ENCODE data around the gene FHDC1.

Gene FHDC1

DNA sequence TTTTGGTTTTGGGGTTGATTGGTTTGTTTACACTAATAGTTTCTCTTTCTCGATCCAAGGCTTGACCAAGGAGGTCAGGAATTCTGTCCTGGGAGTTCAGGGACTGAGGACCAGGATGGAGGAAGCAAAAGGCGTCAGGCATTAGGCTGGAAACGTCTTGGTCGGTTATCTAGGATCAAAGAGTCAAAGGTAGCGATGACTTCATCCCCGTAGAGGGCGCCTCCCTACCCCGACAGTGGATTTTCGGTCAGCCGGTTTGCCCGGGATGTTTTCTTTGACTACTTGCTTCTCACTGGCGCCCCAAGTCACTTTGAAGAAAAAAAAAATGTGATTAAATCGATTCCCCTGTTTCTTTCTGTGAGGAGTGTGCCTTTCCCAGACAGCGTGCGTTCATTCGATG, 980 bp upstream of the FHDC1 start:
- DNase-seq (ENCODE audit: low read depth in 2 of 2), result no peak

DNA sequence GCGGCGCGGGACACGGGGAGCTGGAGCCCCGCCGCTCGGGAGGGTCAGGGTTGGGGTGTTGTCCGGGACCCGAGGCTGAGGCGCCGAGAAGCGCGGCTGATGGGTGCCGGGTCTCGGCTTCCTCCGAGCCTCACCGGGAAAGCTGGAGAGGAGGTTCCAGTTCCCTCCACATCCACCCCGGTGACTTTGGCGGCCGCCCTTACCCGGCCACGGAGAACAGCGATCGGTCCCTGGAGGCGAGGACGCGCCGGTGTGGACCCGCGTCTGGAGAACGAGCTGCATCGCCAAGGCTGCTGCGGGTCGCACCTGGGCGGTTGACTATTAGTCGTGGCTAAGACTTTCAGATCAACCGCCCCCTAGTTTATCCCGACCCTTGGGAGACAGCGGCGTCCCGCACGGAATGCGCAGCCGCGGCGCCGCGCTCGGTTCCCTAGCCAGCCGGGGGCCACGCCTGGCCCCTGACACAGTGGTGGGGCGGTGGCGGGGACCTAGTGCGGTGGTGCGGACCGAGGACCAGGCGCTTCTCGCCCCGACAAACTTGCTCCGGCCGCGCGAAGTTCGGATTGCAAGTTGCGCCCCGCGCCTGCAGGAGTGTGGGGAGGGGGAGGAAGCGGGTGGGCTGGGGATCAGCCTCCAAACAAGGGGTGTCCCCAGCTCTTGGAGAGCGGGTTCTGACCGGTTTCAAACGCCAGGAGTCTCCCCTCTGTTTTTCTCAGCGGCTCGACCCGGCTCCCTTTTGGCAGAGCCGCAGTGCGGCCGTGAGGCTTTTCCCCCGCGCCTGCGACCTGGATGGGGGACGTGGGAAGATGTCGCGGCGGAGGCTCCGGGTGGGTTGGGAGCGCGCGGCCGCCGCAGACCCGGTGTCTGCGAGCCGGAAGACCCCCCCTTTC, 568 bp downstream of the FHDC1 start:
- no peak for DNase-seq (ENCODE audit: low read depth in 2 of 2)

DNA sequence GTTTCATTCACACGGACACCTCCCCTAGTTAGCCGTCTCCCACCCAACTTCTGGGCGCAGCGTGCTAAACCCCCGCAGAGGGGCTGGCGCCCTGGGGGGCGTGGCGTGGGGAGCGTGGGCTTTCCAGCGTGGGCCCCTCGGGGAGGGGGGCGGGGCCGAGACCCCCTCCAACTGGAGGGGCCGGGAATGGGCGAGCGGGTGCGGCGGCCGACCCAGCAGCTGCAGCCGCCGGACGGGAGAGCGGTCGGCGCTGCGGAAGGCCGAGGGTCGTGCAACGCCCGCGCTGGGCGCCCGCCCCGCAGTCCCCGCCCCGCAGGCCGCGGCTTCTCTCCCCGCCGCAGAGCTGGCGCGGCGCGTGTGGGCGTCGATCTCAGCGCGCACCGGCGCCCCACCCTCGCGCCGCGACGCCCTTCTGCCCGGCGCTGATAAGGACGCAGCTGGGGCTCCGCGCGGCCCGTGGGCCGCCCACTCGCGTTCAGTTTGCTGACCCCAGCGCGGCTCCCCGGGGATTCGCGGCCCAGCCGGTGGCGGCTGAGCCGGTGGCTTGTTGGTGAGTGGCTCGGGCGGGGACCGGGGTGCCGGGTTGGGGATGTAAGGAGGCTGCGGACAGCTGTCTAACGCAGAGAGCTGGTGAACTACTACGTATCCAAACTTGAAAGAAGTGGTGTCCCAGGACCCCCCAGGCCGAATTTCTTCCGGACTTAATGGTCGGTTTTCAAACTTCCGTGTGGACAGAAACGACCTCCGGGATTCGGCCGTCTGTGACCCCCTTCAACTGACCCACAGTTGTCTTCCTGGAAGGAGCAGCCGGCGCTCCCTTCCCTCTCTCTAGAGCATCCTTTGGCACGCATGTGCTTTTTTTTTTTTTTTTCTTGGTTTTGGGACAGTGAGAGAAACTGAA, 1.5 kb downstream of the FHDC1 start:
- no peak for DNase-seq (ENCODE audit: low read depth in 2 of 2)

DNA sequence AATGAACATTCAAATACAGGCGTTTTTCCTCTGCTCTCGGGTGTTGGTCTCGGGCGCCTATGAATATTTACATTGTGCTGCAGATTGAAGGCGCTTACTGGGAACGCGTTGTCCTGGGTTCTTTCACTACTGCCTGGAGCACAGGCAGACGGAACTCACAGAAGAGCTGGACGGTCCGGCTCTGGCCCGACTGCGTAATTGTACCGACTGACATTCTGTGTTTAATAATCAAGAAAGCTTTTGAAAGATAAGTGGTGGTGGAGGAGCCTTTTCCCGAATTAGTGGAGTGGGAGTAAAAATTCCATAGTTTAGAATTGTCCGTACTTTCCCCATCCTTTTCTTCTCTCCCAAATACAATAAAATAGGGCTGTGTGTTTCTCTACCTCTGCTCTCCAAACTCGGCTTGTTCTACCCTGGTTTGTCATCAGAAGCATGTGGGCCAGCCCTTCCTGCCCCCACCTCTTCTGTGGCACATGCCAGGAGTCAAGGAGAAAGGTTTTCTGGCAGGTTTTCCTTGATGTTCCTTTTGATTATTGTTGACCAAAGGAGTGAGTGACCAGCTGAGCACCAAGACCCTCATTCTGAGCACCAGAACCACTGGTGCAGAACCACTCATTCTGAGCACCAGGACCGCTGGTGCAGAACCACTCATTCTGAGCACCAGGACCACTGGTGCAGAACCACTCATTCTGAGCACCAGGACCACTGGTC, 2.3 kb downstream of the FHDC1 start:
- no peak for DNase-seq (ENCODE audit: low read depth in 2 of 2)

- DNase-seq (ENCODE audit: low read depth in 2 of 2), result no peak
Measured at GRCh38 chr4:152939621-152940020, 3.5 kb downstream of the FHDC1 start.

GRCh38 chr4:152940461-152940860, 4.3 kb downstream of the FHDC1 start:
- DNase-seq (ENCODE audit: low read depth in 2 of 2), result no peak

DNA sequence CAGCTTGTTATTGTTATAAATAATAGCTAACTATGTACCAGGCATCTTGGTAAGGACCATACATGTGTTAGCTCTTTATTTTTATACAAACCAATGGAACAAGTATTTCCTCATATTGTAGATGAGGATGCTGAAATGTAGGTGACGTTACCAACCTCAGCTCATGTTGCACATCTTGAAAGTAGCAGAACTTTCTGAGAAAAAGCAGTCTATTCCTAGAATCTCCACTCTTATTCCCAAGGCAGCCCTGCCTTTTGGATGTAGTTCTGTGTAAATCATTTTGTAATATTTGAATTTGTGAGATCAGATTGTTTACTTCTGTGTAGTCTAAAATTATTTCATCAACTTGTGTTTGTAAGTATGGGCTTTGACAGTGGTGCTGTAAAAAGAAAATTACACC, 5.3 kb downstream of the FHDC1 start:
- no peak for DNase-seq (ENCODE audit: low read depth in 2 of 2)

- no peak for DNase-seq (ENCODE audit: low read depth in 2 of 2)
Measured at GRCh38 chr4:152942346-152942745, 6.2 kb downstream of the FHDC1 start.

GRCh38 chr4:152943672-152944071, 7.5 kb downstream of the FHDC1 start:
- no peak for DNase-seq (ENCODE audit: low read depth in 2 of 2)

DNA sequence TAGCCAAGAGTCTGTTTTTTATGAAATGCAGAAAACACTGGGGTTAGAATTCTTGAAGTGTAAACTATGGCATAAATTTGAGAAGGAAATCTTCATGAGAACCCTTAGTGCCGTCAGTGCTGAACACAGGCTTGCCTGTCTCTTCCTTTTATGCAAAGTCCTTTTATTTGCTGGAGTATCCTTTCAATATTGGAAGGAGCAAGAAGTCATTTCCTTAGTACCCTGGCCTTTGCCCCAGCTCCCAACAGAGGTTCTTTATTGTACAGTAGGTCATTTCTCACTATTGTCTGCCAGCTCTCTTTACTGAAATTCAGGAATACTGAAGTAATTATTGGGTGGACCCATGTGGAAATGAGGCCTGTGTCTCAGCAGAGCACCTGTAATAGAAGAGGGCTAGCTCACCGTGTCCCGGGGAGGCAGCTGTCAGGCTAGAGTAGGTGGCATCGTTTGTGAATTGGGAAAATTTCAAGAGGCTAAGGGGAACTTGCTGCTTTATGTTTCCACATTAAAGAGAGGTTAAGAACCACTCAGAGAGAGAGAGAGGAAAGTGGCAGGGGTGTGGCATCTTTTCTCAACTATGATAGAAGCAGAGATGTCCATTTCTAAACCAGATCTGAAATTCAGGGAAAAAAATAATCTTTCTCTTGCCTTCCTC, 8.7 kb downstream of the FHDC1 start:
- DNase-seq (ENCODE audit: low read depth in 2 of 2), result no peak

GRCh38 chr4:152945639-152946038, 9.5 kb downstream of the FHDC1 start:
- no peak for DNase-seq (ENCODE audit: low read depth in 2 of 2)

DNA sequence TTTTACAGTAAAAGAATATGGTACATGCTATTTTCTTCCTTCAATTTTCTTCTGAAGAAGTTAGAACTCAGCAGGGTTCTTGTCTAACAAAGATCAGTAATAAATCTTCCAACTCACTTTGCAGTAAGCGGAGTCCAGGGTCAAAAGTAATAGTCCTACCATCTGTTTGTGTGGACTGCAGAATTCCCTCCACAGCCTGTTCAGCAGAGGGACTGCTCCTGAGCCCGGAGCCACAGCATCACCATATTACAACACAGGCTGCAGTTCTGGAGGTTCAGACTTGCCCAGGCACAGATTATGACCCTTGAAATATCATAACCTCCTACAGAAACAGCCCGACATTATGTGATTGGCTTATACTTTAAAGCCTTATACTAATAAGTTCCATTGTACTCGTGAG, 10.3 kb downstream of the FHDC1 start:
- DNase-seq (ENCODE audit: low read depth in 2 of 2), result no peak

GRCh38 chr4:152947311-152947710, 11.2 kb downstream of the FHDC1 start:
- DNase-seq (ENCODE audit: low read depth in 2 of 2), result no peak

DNA sequence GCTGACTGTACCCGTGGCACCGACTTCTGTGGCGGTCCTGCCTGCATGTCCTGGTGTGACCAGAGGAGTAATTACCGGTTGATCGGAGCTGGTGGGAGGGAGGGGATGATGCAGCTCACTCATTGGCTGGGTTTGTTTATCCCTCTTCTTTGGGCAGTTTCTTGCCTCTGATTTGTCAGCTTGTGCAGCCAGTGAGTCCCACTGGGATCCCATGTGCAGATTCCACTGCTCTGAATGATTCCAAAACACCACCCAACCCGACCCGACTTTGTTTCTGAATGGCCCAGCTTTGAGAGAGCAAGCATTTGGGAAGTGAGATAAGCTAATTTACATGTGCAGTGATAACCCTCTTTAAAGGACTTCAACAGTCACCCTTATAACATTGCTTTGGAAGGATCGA, 13.8 kb downstream of the FHDC1 start:
- no peak for DNase-seq (ENCODE audit: low read depth in 2 of 2)

DNA sequence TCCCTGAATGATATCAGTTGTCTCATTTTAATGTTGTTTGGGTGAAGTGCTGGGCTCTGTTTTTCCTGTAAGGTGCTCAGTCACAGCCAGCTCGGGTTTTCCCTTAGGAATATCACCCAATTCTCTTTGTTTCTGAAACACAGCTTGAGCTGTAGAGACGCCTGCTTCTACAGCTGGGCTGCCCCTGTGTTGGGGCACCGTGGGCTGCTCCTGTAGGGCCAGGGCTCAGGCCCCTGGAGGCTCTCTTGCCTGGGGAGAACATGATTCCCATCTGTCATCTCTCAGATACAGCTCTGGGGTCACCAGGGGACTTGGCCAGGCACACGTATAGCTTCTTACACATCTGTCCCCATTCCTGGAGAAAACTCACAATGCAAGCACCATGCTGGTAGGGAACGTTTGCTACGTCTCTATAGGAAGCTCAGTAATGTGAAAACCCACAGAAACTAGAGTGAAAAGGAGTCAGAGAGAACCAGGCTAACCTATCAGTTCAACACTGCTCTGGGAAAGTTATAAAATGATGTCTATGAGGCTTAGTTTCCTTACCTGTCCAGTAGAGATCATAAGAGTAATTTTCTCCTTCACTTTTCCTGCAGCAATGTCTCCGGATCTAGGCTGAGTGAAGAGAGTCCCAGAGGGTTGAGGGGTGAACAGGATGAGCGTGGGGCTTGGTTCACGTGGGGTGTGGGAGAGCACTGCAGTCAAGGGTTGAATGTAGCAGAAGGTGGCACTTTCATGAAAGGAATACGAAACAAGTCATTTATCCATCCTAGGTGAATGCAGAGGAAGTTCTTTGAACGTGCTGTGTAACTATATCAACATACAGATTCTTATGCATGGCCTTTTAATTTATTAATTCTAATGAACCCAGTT, 14.5 kb downstream of the FHDC1 start:
- no peak for DNase-seq (ENCODE audit: low read depth in 2 of 2)

DNA sequence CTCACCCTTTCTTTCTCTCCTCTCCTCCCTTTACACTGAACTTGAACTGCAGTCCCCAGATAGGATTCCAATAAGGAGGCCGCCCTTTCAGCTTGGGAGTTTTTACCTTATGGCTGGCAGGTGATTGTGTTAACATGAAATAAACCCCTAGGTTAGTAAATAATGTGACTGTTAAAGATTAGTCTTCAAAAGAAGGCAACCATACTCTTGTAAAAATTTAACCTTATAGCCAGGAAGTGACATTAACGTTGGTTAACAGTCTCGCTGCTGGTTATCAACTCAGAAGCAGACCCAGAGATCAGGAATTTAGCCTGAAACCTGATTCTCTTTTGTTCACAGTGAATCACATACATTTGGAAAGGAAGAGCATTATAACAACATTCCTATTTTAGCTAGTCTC, 15.2 kb downstream of the FHDC1 start:
- DNase-seq (ENCODE audit: low read depth in 2 of 2), result no peak

DNA sequence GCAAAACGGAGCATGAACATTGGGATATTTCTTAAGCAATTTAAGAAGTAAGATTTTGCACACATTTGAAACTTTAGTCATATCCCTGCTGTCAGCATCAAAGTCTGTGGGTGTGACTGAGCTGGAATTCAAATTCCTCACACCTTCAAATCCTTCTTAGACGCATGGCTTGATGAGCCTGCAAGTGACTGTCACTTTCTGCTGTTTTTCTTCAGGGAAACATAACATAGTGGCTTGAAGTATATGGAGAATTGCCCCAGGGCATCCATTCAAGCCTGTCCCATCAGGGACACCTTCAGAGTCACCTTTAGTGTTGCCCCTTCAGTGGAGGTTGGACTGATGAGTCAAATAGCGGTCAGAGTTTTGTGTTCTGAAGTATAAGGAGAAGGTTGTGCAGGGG, 17.4 kb downstream of the FHDC1 start:
- no peak for DNase-seq (ENCODE audit: low read depth in 2 of 2)

- no peak for DNase-seq (ENCODE audit: low read depth in 2 of 2)
Measured at GRCh38 chr4:152954741-152955140, 18.6 kb downstream of the FHDC1 start.

DNA sequence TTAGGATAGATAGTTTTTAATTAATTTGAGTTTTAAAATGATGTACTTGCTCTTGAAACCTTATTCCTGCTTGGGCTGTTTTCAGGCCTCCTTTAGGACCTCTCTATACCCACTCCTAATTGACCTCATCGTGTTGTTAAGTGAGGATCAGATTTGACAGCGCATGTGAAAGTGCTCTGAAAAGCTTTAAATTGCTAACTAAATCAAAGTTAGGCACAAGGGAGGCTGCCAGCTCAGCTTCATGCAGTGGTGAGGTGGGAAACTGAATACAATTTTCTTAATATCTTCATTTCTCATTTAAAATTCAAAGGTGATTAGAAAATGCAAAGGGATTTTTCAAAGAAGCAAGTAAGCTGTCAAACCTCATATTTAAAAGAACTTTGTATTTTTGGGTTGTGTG, 20.0 kb downstream of the FHDC1 start:
- no peak for DNase-seq (ENCODE audit: low read depth in 2 of 2)

- no peak for DNase-seq (ENCODE audit: low read depth in 2 of 2)
Measured at GRCh38 chr4:152956650-152957436, 20.7 kb downstream of the FHDC1 start.
